K562 (cell line): Measurements from ENCODE around the gene FBXO22. TPM values are rescaled to one million over a fixed set of nuclear protein-coding genes. Genes with fewer than 3 reads are reported as not detected.

Experiments used
- BRCA1 ChIP-seq, 2 experiments: fragments of 450-650 bp in 1 of 2; sonication (generic) in 1 of 2; formaldehyde crosslinking in 1 of 2; IDR thresholded peaks; 2 replicates each; pipeline versions ENCODE4 v1.5.0 to v1.6.1; 2017 to 2020; ENCODE audit warnings: mild to moderate bottlenecking in 1 of 2, missing genetic modification reagents in 1 of 2
- CLOCK ChIP-seq: fragments of 250-450 bp; sonication (Bioruptor Pico); IDR thresholded peaks from 2 replicates; pipeline ENCODE4 v1.4.0; 2020; ENCODE audit warnings: mild to moderate bottlenecking, moderate library complexity, borderline replicate concordance
- DACH1 ChIP-seq: fragments of 450-650 bp; IDR thresholded peaks from 2 replicates; pipeline ENCODE4 v1.6.1; 2018; ENCODE audit not compliant: partially characterized antibody
- DLX4 ChIP-seq: fragments of 250-450 bp; sonication (Bioruptor Pico); IDR thresholded peaks from 2 replicates; pipeline ENCODE4 v1.6.1; 2021; ENCODE audit warnings: mild to moderate bottlenecking
- EP400 ChIP-seq: fragments of 450-650 bp; IDR thresholded peaks from 2 replicates; pipeline ENCODE4 v1.6.1; 2017; ENCODE audit warnings: antibody characterized with exemption, mild to moderate bottlenecking, moderate library complexity
- GABPA ChIP-seq: fragments of 200-800 bp; sonication (Bioruptor generic); conservative IDR thresholded peaks from 2 replicates; pipeline ENCODE4 v1.6.1; 2016; ENCODE audit warnings: low read depth, missing genetic modification characterization, missing compliant biosample characterization
- GABPB2 ChIP-seq: fragments of 250-450 bp; sonication (Bioruptor Pico); conservative IDR thresholded peaks from 2 replicates; pipeline ENCODE4 v1.5.1; 2021; ENCODE audit warnings: mild to moderate bottlenecking
- KLF16 ChIP-seq: IDR thresholded peaks from 2 replicates; pipeline ENCODE4 v1.6.1; 2016; ENCODE audit warnings: antibody characterized with exemption
- SIN3A ChIP-seq, 2 experiments: fragments of 150-350 bp in 1 of 2; IDR thresholded peaks; 2 replicates each; pipeline ENCODE4 v1.6.1; 2011 to 2016; ENCODE audit warnings: borderline replicate concordance in 2 of 2, low read depth in 2 of 2, low read length in 2 of 2, mild to moderate bottlenecking in 2 of 2, moderate library complexity in 2 of 2; ENCODE audit not compliant: control insufficient read depth in 1 of 2
- SMAD3 ChIP-seq: fragments of 450-650 bp; formaldehyde crosslinking; conservative IDR thresholded peaks from 2 replicates; pipeline ENCODE4 v1.4.0; 2020; ENCODE audit warnings: mild to moderate bottlenecking
- STAG1 ChIP-seq: sonication (generic); formaldehyde crosslinking; IDR thresholded peaks from 2 replicates; pipeline ENCODE4 v1.5.0; 2020; ENCODE audit warnings: missing genetic modification reagents, borderline replicate concordance
- TCF7L2 ChIP-seq: fragments of 150-350 bp; IDR thresholded peaks from 2 replicates; pipeline ENCODE4 v1.6.1; 2016; ENCODE audit warnings: low read depth, mild to moderate bottlenecking, low read length, moderate library complexity
- ZBTB7A ChIP-seq: IDR thresholded peaks from 2 replicates; pipeline ENCODE4 v1.6.1; 2011; ENCODE audit warnings: low read depth, mild to moderate bottlenecking, low read length, moderate library complexity, borderline replicate concordance; ENCODE audit not compliant: control insufficient read depth
- ZNF3 ChIP-seq: fragments of 250-450 bp; sonication (Bioruptor Pico); IDR thresholded peaks from 2 replicates; pipeline ENCODE4 v1.5.0; 2021; ENCODE audit warnings: mild to moderate bottlenecking, moderate library complexity
- ZNF347 ChIP-seq: fragments of 450-650 bp; formaldehyde crosslinking; IDR thresholded peaks from 2 replicates; pipeline ENCODE4 v1.4.0; 2020; ENCODE audit warnings: low read depth, mild to moderate bottlenecking, moderate library complexity
- ZNF696 ChIP-seq: fragments of 250-450 bp; sonication (Bioruptor Pico); conservative IDR thresholded peaks from 2 replicates; pipeline ENCODE4 v1.4.0; 2020; ENCODE audit warnings: mild to moderate bottlenecking, moderate library complexity
- ZNF76 ChIP-seq: fragments of 250-450 bp; sonication (Bioruptor Pico); IDR thresholded peaks from 2 replicates; pipeline ENCODE4 v1.4.0; 2020; ENCODE audit warnings: mild to moderate bottlenecking, moderate library complexity, borderline replicate concordance
- polyA plus RNA-seq, 8 experiments: library from polyadenylated mRNA; depleted of rRNA in 4 of 8; stranded (reverse) in 5 of 8; unstranded in 3 of 8; fragments of >200 nt; fragmentation: Nextera tagmentation in 2 of 8; fragmentation: Illumina TruSeq in 1 of 8; extraction: Ambion mirVana in 2 of 8; extraction: Trizol in 1 of 8; gene quantifications; 2 replicates each; pipeline versions ENCODE4 v1.2.1 to v1.2.3, GENCODE V29; 2011 to 2014; ENCODE audit warnings: inconsistent platforms in 1 of 8, missing spikeins in 1 of 8
- total RNA-seq, 7 experiments: library from RNA; depleted of rRNA in 6 of 7; stranded (reverse); fragments of >200 nt in 6 of 7; fragmentation: Illumina TruSeq in 2 of 7; extraction: Trizol in 2 of 7; gene quantifications; 2 replicates each; pipeline versions ENCODE4 v1.2.1 to v1.2.3, GENCODE V29; 2011 to 2021; ENCODE audit warnings: low replicate concordance in 1 of 7
- TF ChIP-seq, protein P1 (sequence below): fragments of 450-650 bp; IDR thresholded peaks from 2 replicates; pipeline ENCODE4 v1.6.1; 2016
- TF ChIP-seq, protein P2 (sequence below): fragments of 450-650 bp; IDR thresholded peaks from 2 replicates; pipeline ENCODE4 v1.6.1; 2014; ENCODE audit warnings: low read depth, mild to moderate bottlenecking, moderate library complexity, borderline replicate concordance

FBXO22 gene
- total and polyA plus RNA-seq, 9 of the 15 experiments (the other 6 are each of a cell fraction or from before 2014, with no cell fraction given), result 24.4 to 99.4 (median 66.5) TPM

- TF ChIP-seq BRCA1 (IDR thresholded peaks at IDR 0.05) (no peak), BRCA1 (CRISPR knock-in tag; IDR thresholded peaks at IDR 0.05) (no peak), EP400 (peak; percentile 93), ZNF76 (CRISPR knock-in tag) (no peak), GABPB2 (CRISPR knock-in tag) (no peak), DLX4 (CRISPR knock-in tag) (no peak), SMAD3 (CRISPR knock-in tag) (no peak), ZNF3 (CRISPR knock-in tag) (no peak), SIN3A (IDR thresholded peaks at IDR 0.05; ENCODE audit: borderline replicate concordance in 2 of 2, control insufficient read depth in 1 of 2, low read depth in 2 of 2, low read length in 2 of 2) (no peak), KLF16 (no peak), ZBTB7A (no peak), ZNF347 (no peak), CLOCK (CRISPR knock-in tag) (no peak), DACH1 (no peak), STAG1 (CRISPR knock-in tag) (no peak), ZNF696 (CRISPR knock-in tag) (no peak), TCF7L2 (no peak), GABPA (tag) (no peak)
- TF ChIP-seq, protein P1, sequence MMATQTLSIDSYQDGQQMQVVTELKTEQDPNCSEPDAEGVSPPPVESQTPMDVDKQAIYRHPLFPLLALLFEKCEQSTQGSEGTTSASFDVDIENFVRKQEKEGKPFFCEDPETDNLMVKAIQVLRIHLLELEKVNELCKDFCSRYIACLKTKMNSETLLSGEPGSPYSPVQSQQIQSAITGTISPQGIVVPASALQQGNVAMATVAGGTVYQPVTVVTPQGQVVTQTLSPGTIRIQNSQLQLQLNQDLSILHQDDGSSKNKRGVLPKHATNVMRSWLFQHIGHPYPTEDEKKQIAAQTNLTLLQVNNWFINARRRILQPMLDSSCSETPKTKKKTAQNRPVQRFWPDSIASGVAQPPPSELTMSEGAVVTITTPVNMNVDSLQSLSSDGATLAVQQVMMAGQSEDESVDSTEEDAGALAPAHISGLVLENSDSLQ, result no peak
- TF ChIP-seq, protein P2, sequence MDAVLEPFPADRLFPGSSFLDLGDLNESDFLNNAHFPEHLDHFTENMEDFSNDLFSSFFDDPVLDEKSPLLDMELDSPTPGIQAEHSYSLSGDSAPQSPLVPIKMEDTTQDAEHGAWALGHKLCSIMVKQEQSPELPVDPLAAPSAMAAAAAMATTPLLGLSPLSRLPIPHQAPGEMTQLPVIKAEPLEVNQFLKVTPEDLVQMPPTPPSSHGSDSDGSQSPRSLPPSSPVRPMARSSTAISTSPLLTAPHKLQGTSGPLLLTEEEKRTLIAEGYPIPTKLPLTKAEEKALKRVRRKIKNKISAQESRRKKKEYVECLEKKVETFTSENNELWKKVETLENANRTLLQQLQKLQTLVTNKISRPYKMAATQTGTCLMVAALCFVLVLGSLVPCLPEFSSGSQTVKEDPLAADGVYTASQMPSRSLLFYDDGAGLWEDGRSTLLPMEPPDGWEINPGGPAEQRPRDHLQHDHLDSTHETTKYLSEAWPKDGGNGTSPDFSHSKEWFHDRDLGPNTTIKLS, result no peak
These were observed 39.2 kb upstream of the FBXO22 start (continued) for GRCh38 chr15:75864213-75865059.
